ENCODE measurements around the gene SOWAHA.
"Not testable (repeated sequence)": the region's sequence is repeated elsewhere in the genome, so short reads cannot be mapped to it uniquely, and the experiment has no call there.

SOWAHA gene

DNA sequence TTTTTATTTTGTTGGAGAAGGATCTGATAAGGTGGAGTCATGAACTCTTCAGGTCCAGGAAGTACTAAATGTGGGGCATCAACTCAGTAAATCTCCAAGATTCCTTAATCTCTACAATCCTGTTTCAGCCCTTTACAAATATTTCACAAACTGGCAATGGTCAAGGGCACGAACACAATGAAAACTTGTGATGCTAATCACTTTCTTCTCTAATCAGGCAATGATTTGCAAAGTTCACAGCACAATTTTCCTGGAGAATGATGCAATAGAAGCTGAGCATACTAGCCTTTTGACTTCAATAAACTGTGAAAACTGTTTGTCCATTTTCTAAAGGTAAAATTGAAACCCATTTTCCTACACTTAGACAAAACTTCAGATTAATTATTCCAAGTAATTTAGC, 36.2 kb downstream of the SOWAHA start:
- no peak overlapping the region for H3K4me3 ChIP-seq (ENCODE audit: low read depth, low read length)
- TF ChIP-seq, protein P1, sequence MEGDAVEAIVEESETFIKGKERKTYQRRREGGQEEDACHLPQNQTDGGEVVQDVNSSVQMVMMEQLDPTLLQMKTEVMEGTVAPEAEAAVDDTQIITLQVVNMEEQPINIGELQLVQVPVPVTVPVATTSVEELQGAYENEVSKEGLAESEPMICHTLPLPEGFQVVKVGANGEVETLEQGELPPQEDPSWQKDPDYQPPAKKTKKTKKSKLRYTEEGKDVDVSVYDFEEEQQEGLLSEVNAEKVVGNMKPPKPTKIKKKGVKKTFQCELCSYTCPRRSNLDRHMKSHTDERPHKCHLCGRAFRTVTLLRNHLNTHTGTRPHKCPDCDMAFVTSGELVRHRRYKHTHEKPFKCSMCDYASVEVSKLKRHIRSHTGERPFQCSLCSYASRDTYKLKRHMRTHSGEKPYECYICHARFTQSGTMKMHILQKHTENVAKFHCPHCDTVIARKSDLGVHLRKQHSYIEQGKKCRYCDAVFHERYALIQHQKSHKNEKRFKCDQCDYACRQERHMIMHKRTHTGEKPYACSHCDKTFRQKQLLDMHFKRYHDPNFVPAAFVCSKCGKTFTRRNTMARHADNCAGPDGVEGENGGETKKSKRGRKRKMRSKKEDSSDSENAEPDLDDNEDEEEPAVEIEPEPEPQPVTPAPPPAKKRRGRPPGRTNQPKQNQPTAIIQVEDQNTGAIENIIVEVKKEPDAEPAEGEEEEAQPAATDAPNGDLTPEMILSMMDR (conservative IDR thresholded peaks at IDR 0.05; ENCODE audit: low read depth, low read length), result no peak
- no peak for DNase-seq (ENCODE audit: low read depth)

DNA sequence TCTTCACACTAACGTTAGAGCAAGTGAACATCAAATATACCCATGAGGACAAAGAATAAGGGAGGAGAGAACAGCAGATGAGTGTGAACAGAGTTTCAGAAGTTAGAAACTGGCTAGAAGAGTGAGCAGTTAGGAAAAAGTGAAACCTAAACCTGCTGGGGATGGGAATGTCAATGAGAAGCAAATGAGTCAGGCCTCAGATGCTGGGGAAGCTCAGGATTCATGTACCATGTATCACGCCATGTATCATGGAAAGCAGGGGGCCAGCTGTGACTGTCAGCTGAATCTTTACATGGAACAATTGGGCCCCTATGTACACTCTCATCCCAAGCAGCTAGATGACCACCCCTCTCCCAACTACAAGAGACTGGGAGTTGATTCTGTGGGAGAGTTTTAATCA, 37.0 kb downstream of the SOWAHA start:
- no peak for DNase-seq (ENCODE audit: low read depth)
- H3K4me3 ChIP-seq (ENCODE audit: low read depth, low read length), result no peak overlapping the region
- TF ChIP-seq, protein P1 (conservative IDR thresholded peaks at IDR 0.05; ENCODE audit: low read depth, low read length), result no peak

DNA sequence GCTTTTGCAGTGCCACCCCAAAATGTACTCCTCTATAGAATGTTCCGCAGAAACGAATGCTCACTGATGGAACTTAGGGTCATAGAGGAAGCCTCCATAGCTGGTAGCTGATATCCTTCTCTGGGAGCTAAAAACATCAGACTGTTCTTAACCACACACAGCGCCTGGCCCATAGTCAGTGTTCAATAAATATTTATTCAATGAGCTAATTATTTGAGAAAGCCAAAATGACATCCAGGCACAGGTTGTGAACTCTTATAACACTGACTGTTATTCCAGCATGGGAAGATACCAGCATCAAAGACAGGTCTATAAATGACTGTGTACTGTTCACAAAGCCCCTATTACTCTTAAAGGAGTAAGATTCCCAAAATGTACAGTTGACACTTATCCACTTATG, 40.2 kb downstream of the SOWAHA start:
- no peak for DNase-seq (ENCODE audit: low read depth)
- TF ChIP-seq, protein P1 (conservative IDR thresholded peaks at IDR 0.05; ENCODE audit: low read depth, low read length), result no peak
- no peak overlapping the region for H3K4me3 ChIP-seq (ENCODE audit: low read depth, low read length)

DNA sequence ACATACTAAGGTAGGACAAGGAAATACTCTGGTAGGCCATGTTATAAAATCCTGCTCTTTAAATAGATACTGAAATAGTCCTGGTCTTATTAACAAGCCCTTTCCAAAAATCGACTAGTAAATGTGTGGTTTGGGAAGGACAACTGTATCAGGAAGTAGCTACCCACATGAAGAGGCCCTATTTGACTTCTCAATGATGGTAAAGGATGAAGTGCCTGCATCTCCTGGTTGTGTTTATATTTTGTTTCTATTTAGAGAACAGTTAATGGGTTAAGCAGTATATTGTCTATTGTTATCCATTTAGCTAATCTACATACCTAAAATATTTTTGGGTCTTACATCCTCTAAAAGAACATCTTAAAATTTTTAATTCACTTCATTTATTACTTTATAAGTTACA, 40.7 kb downstream of the SOWAHA start:
- TF ChIP-seq, protein P1 (conservative IDR thresholded peaks at IDR 0.05; ENCODE audit: low read depth, low read length), result no peak
- DNase-seq (ENCODE audit: low read depth), result no peak
- H3K4me3 ChIP-seq (ENCODE audit: low read depth, low read length), result no peak overlapping the region

DNA sequence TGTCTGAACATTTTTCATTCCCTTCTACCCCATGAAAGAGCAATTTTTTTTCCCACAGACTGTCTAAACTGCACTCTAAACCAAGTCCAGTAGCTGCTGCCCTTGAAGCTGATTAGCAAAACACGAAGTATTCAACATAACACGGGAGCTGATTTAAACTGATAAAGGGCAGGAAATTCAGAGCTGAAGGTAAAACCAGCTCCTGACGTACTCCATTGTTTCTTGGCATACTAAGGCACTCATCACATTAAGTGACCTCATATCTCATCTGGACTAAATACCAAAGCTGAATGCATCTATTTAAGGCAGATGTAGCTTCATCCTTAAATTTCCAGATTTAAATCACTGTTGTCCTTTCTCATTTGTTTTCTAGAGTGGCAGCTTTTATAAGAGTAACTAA, 41.2 kb downstream of the SOWAHA start:
- TF ChIP-seq, protein P1 (conservative IDR thresholded peaks at IDR 0.05; ENCODE audit: low read depth, low read length), result no peak
- no peak overlapping the region for H3K4me3 ChIP-seq (ENCODE audit: low read depth, low read length)
- no peak for DNase-seq (ENCODE audit: low read depth)

DNA sequence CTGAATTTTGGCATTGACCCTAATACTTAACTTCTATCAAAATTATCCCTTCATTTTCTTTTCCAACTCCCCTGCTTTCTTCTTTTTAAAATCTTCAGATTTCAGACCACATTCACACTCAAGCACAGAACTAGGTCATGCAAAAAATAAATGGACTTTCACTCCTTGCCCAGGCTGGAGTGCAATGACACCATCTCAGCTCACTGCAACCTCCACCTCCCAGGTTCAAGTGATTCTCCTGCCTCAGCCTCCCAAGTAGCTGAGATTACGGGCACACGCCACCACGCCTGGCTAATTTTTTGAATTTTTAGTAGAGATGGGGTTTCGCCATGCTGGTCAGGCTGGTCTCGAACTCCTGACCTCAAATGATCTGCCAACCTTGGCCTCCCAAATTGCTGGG, 41.9 kb downstream of the SOWAHA start:
- H3K4me3 ChIP-seq (ENCODE audit: low read depth, low read length); DNase-seq (ENCODE audit: low read depth): not testable (repeated sequence)

DNA sequence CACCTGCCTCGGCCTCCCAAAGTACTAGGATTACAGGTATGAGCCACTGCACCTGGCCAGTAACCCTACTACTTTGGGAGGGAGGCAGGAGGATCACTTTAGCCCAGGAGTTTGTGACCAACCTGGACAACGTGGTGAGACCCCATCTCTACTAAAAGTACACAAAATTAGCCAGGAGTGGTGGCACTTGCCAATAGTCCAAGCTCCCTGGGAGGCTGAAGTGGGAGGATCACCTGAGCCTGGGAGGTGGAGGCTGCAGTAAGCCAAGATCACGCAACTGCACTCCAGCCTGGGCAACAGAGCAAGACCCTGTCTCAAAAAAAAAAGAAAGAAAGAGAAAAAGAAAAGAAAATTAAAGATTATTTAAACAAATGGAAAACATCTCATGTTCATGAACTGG, 42.9 kb downstream of the SOWAHA start:
- TF ChIP-seq, protein P1 (conservative IDR thresholded peaks at IDR 0.05; ENCODE audit: low read depth, low read length), result no peak
- no peak overlapping the region for H3K4me3 ChIP-seq (ENCODE audit: low read depth, low read length)
- DNase-seq (ENCODE audit: low read depth), result no peak
